Activated CD4-positive, alpha-beta T cell treated with anti-CD3 and anti-CD28 coated beads, Interleukin-2, amount 10 ng/mL, durations not matched to agents 7 days and 5 days (primary cell): Measurements from ENCODE around the gene UNG. TPM values are rescaled to one million over a fixed set of nuclear protein-coding genes. Genes with fewer than 3 reads are reported as not detected.
A peak's percentile ranks its signal among the peaks of the same experiment; 100 is the strongest.

ENCODE experiments used
- CTCF ChIA-PET: fragments of 350-600 bp; sonication (Branson Sonifier 250); formaldehyde crosslinking; loops from one replicate; lab custom pipeline; 2021; ENCODE audit warnings: antibody characterized with exemption; lab: Charles Lee
- POLR2A ChIA-PET: fragments of 350-600 bp; sonication (Branson Sonifier 250); formaldehyde crosslinking; loops from one replicate; lab custom pipeline; 2021; ENCODE audit warnings: antibody characterized with exemption; lab: Charles Lee
- DNase-seq: peaks from one replicate; pipeline ENCODE4 v3.0.0-alpha.2; 2020
- H3K27ac Mint-ChIP-seq: one replicate; pipeline ENCODE4 v1.8.0; 2021; ENCODE audit warnings: mild to moderate bottlenecking, moderate library complexity, mixed read lengths
- H3K27me3 Mint-ChIP-seq: one replicate; pipeline ENCODE4 v1.8.0; 2021; ENCODE audit warnings: mixed read lengths
- H3K36me3 Mint-ChIP-seq: one replicate; pipeline ENCODE4 v1.8.0; 2021; ENCODE audit warnings: low read depth, mixed read lengths
- H3K4me1 Mint-ChIP-seq: one replicate; pipeline ENCODE4 v1.8.0; 2021; ENCODE audit warnings: mixed read lengths
- H3K4me3 Mint-ChIP-seq: one replicate; pipeline ENCODE4 v1.8.0; 2021; ENCODE audit warnings: mild to moderate bottlenecking, moderate library complexity, mixed read lengths
- H3K9me3 Mint-ChIP-seq: one replicate; pipeline ENCODE4 v1.8.0; 2021; ENCODE audit warnings: mixed read lengths
- total RNA-seq, 2 experiments: library from RNA; stranded (reverse); gene quantifications; one replicate each; pipeline ENCODE4 v1.2.3, GENCODE V29; 2021

UNG gene
- total RNA-seq, 2 experiments from 2014 or later, result 40.2 to 45.2 TPM

DNA sequence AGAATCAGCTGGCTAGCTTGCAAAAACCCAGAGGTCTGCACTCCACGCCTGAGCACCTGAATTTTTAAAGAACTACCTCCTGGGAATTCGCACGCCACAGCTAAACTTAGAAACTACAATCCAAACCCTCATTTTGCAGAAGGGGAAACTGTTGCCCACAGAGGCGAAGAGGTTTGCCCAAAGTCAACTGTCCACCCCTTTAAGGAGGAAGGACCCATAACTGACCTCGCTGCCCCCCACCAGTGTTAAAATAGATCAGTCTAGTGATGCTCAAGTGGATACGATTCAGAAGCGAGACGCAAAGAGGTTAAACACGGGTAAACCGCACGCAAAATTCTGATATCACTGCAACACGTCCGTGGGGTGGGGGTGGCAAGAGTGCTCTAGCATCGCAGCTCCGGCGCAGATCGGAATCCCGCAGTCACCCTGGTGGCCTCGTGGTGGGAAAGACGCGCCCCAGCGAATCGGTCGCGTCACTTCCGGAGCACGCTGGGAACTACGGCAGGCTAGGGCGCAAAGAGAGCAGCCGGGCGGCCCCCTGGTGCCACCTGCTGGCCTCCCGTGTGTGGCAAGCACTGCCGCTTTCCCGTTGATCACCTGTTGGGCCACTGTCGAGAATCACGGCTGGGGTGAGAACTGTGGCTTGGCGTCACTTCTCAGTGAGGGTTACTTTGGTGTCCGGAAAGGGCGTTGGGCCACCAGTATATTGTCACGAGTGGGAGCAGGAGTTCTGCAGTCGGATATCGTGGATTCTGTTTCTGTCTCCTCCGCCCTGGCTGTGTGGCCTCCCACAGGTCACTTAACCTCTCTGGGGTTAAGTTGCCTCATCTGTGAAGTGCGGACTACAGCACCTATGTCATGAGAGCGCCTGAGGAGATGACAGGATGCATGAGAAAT lies 4.1 kb upstream of the UNG start, which contains the start of gene ALKBH2:
ALKBH2 (minus strand) TSS at position 451 of the 897 bp plus-strand sequence. CDS start 686 bp downstream, outside the sequence.
- ChIA-PET POLR2A (interaction anchor here (0.7 kb wide), 1 partner anchor 39 kb away, joined by 3 read pairs; no protein-coding TSS in a partner anchor), CTCF (interaction anchor here (0.5 to 1.7 kb wide), 22 partner anchors 8 to 523 kb away, joined by 3 to 7 read pairs (median 3); partner anchors contain the start of gene USP30)
- Mint-ChIP-seq H3K4me3 (peak within 1 kb of the TSS; percentile 76), H3K27ac (peak within 1 kb of the TSS; percentile 92), H3K4me1 (peaks cover 42% of the 10 kb centered on the region), H3K36me3 (peaks cover 14% of the 10 kb centered on the region), H3K9me3 (no peaks in the 10 kb centered on the region), H3K27me3 (no peaks in the 10 kb centered on the region)
- peak; percentile 94 for DNase-seq

DNA sequence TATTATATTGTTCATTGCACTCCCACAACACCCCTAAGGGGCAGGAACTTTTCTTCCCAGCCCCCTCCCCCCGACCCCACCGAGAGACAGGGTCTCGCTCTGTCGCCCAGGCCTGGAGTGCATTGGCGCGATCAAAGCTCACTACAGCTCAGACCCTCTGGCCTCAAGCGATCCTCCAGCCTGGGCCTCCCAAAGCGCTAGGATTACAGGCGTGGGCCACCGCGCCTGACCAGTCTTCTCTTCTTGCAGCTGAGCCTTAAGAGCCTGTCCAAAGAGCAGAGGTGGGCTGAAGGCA lies 310 bp upstream of the UNG start:
- ChIA-PET POLR2A (no interaction called here), CTCF (no interaction called here)
- Mint-ChIP-seq H3K4me1 (peaks cover 50% of the 10 kb centered on the region), H3K27me3 (no peaks in the 10 kb centered on the region), H3K4me3 (peak overlapping the region; percentile 85), H3K9me3 (no peaks in the 10 kb centered on the region), H3K36me3 (peaks cover 32% of the 10 kb centered on the region), H3K27ac (no peak overlapping the region)
- no peak for DNase-seq

DNA sequence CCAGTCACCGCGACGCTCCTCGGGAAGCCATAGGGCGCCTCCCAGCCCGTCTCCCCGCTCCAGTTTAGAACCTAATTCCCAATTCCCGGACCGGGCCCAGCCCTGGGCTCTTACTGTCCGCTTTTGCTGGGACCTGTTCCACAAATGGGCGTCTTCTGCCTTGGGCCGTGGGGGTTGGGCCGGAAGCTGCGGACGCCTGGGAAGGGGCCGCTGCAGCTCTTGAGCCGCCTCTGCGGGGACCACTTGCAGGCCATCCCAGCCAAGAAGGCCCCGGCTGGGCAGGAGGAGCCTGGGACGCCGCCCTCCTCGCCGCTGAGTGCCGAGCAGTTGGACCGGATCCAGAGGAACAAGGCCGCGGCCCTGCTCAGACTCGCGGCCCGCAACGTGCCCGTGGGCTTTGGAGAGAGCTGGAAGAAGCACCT lies 797 bp downstream of the UNG start:
- Mint-ChIP-seq H3K4me1 (peaks cover 39% of the 10 kb centered on the region), H3K36me3 (peaks cover 30% of the 10 kb centered on the region), H3K27me3 (no peaks in the 10 kb centered on the region), H3K9me3 (no peaks in the 10 kb centered on the region), H3K4me3 (peak overlapping the region; percentile 85), H3K27ac (peak overlapping the region; percentile 69)
- POLR2A ChIA-PET, result no interaction called here
- CTCF ChIA-PET, result interaction anchor here (0.6 to 1.3 kb wide), 4 partner anchors 12 to 1025 kb away, joined by 3 to 6 read pairs (median 4); partner anchors contain the start of gene SSH1
- no peak for DNase-seq

DNA sequence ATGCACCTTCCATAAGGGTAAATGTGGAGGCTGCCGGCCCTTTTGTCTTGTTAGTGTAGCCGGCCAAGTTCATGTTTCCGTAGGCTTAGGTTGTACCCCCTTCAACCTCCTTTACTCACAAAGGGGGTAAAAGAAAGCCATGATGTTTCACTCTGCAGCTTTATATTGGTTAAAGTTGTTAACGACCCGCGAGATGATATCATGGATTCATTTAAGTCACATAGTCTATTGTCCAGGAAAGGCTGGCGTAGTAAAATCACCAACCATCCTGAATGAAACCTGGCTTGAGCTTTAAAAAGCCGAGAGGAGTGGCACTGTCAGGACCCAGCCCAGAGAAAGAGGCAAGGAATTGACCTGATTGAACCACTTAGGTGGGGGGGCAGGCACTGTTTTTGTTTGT lies 1.3 kb downstream of the UNG start:
- Mint-ChIP-seq H3K36me3 (peaks cover 32% of the 10 kb centered on the region), H3K27me3 (no peaks in the 10 kb centered on the region), H3K4me1 (peaks cover 34% of the 10 kb centered on the region), H3K27ac (peak overlapping the region; percentile 22), H3K9me3 (no peaks in the 10 kb centered on the region), H3K4me3 (peak overlapping the region; percentile 85)
- ChIA-PET CTCF (interaction anchor here (0.6 to 1.3 kb wide), 4 partner anchors 11 to 1025 kb away, joined by 3 to 6 read pairs (median 4); partner anchors contain the start of gene SSH1), POLR2A (no interaction called here)
- no peak for DNase-seq

DNA sequence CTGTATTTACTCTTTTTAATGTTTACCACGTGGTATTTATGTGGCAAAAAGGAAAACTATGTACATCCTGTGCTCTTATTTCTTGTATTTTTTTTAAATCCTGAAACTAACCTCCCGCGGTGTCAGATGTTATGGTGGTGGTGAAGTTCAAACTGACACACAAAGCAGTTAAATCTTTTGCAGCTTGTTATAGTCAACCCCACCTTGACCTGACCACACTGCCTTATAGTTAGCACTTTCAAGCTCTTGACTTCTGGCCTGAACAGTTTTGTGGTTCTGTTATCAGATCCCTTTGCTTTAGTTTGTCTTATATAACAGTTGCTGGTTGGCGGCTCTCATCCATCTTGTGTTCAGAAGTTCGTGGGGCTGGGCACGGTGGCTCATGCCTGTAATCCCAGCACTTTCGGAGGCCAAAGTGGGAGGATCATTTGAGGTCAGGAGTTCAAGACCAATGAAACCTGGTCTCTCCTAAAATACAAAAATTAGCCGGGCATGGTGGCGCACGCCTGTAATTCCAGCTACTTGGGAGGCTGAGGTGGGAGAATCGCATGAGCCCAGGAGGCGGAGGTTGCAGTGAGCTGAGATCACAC lies 2.1 kb downstream of the UNG start:
- peaks cover 36% of the 10 kb centered on the region for H3K36me3 Mint-ChIP-seq
- peaks cover 29% of the 10 kb centered on the region for H3K4me1 Mint-ChIP-seq
- H3K4me3 Mint-ChIP-seq, result peak overlapping the region; percentile 85
- H3K27ac Mint-ChIP-seq, result peak overlapping the region; percentile 83
- H3K27me3 Mint-ChIP-seq, result no peaks in the 10 kb centered on the region
- ChIA-PET POLR2A (no interaction called here), CTCF (interaction anchor here (1.3 kb wide), 1 partner anchor 12 kb away, joined by 6 read pairs; no protein-coding TSS in a partner anchor)
- H3K9me3 Mint-ChIP-seq, result no peaks in the 10 kb centered on the region
- DNase-seq, result peak; percentile 9

DNA sequence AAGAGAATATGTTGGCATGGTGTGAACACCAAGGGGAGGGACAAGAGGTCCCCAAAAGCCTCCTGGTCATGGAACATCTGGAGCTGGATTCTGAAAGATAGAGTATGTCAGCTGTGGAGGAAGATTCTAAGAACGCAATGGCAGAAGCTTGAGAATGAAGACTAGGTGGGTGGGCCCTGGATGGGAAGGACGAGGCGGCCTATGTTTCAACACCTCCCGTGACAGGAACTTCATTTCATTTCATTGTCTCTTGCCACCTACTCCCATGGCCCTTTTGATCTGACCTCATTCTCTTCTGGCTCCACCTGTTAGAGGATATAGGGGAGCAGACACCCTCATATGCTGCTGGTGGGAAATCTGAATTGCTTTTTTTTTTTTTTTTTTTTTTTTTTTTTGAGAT lies 3.3 kb downstream of the UNG start:
- Mint-ChIP-seq H3K36me3 (peaks cover 45% of the 10 kb centered on the region), H3K27me3 (no peaks in the 10 kb centered on the region), H3K9me3 (no peaks in the 10 kb centered on the region), H3K27ac (no peak overlapping the region), H3K4me3 (no peak overlapping the region), H3K4me1 (peaks cover 29% of the 10 kb centered on the region)
- POLR2A ChIA-PET, result no interaction called here
- no peak for DNase-seq
- CTCF ChIA-PET, result interaction anchor here (0.6 to 1.3 kb wide), 4 partner anchors 14 to 1966 kb away, joined by 3 to 4 read pairs (median 4); partner anchors contain the start of gene SART3

DNA sequence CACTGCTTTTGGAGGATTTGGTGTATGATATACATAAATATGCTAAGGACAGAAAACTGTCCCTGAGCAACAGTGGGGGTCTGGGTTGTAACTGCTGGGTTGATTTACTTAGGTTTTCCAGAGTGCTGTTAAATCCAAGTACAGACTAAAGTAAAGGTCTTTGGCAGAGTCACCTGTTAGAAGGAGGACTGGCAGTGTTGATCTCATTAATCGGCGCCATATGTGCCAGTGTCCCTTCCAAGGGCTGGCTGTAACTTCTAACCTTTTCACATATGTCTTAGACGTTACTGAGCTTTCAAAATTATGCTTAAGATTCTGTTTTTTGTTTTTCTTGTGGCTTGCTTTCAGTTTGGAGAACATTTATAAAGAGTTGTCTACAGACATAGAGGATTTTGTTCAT lies 5.1 kb downstream of the UNG start:
- Mint-ChIP-seq H3K36me3 (peaks cover 50% of the 10 kb centered on the region), H3K27ac (no peak overlapping the region), H3K4me1 (peaks cover 25% of the 10 kb centered on the region), H3K9me3 (no peaks in the 10 kb centered on the region), H3K27me3 (no peaks in the 10 kb centered on the region), H3K4me3 (no peak overlapping the region)
- ChIA-PET CTCF (interaction anchor here (1.0 kb wide), 1 partner anchor 436 kb away, joined by 3 read pairs; no protein-coding TSS in a partner anchor), POLR2A (no interaction called here)
- no peak for DNase-seq

DNA sequence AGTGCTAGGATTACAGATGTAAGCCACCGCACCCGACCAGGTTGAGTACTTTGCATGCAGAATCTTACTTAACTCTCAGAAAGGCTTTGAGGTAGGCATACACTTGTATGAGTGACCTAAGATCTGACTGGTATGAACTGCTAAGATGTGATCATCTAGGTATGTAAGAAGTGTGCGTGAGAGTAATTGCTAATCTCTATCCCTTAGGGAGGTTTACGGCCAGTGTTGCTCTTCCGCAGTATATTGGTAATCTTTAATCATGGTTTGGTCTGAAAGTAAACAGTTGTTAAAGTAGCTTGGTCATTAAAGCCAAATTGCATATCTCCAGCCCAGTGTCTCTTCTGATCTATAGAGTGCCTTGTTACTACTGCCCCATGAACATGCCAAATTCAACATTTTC lies 7.8 kb downstream of the UNG start:
- Mint-ChIP-seq H3K9me3 (no peaks in the 10 kb centered on the region), H3K4me3 (no peak overlapping the region), H3K4me1 (peaks cover 8% of the 10 kb centered on the region), H3K36me3 (peaks cover 49% of the 10 kb centered on the region), H3K27ac (no peak overlapping the region), H3K27me3 (no peaks in the 10 kb centered on the region)
- ChIA-PET POLR2A (no interaction called here), CTCF (interaction anchor here (1.4 kb wide), 1 partner anchor 28 kb away, joined by 3 read pairs; no protein-coding TSS in a partner anchor)
- DNase-seq, result no peak

DNA sequence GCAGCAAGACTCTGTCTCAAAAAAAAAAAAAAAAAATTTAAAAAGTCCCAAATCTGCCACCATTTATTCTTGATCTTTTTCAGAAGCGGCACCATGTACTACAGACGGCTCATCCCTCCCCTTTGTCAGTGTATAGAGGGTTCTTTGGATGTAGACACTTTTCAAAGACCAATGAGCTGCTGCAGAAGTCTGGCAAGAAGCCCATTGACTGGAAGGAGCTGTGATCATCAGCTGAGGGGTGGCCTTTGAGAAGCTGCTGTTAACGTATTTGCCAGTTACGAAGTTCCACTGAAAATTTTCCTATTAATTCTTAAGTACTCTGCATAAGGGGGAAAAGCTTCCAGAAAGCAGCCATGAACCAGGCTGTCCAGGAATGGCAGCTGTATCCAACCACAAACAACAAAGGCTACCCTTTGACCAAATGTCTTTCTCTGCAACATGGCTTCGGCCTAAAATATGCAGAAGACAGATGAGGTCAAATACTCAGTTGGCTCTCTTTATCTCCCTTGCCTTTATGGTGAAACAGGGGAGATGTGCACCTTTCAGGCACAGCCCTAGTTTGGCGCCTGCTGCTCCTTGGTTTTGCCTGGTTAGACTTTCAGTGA lies 12.5 kb downstream of the UNG start:
- Mint-ChIP-seq H3K27ac (peak overlapping the region; percentile 39), H3K4me1 (peaks cover 16% of the 10 kb centered on the region), H3K9me3 (no peaks in the 10 kb centered on the region), H3K27me3 (no peaks in the 10 kb centered on the region), H3K36me3 (peaks cover 26% of the 10 kb centered on the region), H3K4me3 (no peak overlapping the region)
- ChIA-PET CTCF (interaction anchor here (0.7 kb wide), 2 partner anchors 12 to 21 kb away, joined by 3 to 5 read pairs; no protein-coding TSS in a partner anchor), POLR2A (no interaction called here)
- no peak for DNase-seq

DNA sequence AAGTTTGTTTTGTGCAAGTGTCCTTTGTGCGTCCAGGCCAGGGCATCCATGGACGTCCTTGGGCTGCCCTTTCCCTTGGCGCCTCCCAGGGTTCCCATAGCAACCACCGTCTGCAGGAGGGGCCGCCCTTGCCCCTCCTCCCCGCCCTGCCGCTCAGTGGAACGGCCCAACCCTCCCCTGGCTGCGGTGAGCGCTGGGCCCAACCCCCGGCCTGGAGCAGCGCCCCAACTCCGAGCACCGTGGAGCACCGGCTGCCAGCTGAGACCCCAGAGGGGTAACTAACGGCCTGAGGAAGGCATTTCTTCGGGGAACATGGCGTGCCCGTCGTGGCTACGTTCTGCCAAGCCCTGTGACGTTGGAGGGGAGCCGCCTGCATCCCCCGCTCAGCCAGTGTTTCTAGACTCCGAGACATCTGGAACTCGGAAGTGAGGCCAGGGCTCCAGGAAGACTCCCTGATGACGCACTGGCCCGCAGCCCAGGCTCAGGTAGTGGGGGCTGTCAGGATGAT lies 13.6 kb downstream of the UNG start:
- peaks cover 17% of the 10 kb centered on the region for H3K36me3 Mint-ChIP-seq
- H3K4me3 Mint-ChIP-seq, result peak overlapping the region; percentile 70
- peaks cover 24% of the 10 kb centered on the region for H3K4me1 Mint-ChIP-seq
- peak; percentile 60 for DNase-seq
- ChIA-PET POLR2A (no interaction called here), CTCF (interaction anchor here (0.6 to 1.4 kb wide), 7 partner anchors 9 to 305 kb away, joined by 3 to 9 read pairs (median 4); partner anchors contain the start of gene ALKBH2)
- no peaks in the 10 kb centered on the region for H3K9me3 Mint-ChIP-seq
- peak overlapping the region; percentile 69 for H3K27ac Mint-ChIP-seq
- no peaks in the 10 kb centered on the region for H3K27me3 Mint-ChIP-seq

DNA sequence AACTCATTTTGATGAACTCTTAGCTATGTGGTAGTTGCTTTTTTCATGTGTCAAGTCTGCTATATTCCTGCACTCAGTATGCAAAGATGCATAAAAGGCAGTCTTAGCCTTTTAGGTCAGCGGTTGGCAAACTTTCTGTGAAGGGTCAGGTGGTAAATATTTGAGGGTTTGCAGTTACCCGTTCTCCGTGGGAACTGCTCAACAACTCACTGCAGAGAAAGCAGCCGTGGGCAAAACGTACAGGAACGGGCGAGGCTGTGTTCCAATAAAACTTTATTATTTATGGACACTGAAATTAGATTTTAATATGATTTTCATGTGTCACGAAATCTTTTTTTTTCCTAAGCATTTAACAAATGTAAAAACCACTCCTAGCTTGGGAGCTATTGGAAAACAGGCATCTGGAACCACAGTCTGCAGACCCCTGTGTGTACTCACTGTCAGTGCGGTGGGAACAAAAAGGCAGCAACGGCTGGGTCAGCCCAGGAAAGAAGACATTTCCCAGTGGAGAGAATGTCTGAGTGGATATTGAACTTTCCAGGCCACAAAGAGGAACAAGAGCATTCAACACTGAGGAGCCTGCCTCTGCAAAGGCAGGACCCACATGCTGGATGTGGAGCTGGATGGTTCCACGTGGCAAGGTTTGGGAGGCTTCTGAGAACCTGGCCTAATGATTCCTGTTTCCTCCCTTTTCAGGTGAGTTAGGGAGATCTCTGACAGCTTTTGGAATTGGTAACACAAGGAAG lies 15.5 kb downstream of the UNG start:
- peaks cover 24% of the 10 kb centered on the region for H3K4me1 Mint-ChIP-seq
- H3K27me3 Mint-ChIP-seq, result no peaks in the 10 kb centered on the region
- no peak overlapping the region for H3K27ac Mint-ChIP-seq
- H3K4me3 Mint-ChIP-seq, result no peak overlapping the region
- no peak for DNase-seq
- ChIA-PET CTCF (interaction anchor here (0.6 to 1.6 kb wide), 5 partner anchors 15 to 535 kb away, joined by 3 to 5 read pairs (median 3); no protein-coding TSS in a partner anchor), POLR2A (interaction anchor here (0.6 kb wide), 1 partner anchor 64 kb away, joined by 3 read pairs; no protein-coding TSS in a partner anchor)
- peaks cover 10% of the 10 kb centered on the region for H3K36me3 Mint-ChIP-seq
- no peaks in the 10 kb centered on the region for H3K9me3 Mint-ChIP-seq
